Measurements from ENCODE around the gene PTPRB.

DNA sequence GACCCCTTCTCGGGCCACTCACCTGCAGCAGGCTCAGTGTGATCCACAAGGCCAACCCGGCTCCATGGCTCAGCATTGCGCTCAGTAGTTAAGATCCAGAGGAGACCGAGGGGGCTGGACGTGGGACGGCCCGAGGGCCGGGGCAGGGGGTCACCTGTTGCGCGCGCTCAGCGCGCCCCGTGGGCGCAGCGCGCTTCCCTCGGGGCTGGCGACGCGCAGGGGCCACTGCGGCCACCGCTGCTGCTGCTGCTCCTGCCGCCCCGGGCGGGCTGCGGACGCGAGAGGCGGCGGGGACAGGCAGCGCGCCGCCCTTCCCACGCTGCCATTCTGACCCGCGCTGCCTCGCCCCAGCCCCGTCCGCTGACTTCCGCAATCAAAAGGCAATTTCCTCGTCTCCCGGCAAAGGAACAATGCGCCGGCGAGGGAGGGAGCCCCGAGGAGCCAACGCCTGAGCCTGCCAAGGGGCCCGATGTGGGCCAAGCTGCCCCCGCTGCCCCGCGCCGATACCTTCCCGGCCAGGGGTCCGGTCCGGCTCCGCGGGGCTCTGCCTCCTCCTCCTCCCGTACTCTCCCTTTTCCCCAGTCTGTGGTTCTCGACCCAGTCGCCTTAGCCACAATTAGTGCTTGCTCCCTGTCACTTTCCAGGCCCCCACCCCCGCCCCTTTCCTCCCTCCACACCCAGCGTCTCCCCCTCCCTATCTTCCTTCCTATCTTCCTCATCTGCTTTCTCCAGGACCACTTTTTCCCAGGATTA is 27.3 kb downstream of the PTPRB start:
- TF ChIP-seq BHLHE40 (IDR thresholded peaks at IDR 0.05; ENCODE audit: borderline replicate concordance) (no peak), ZNF384 (IDR thresholded peaks at IDR 0.05) (no peak), ELF4 (IDR thresholded peaks at IDR 0.05) (no peak), FOXA1 (IDR thresholded peaks at IDR 0.05) (no peak), TARDBP (IDR thresholded peaks at IDR 0.05) (no peak), ARNT (IDR thresholded peaks at IDR 0.05) (no peak), FOXM1 (IDR thresholded peaks at IDR 0.05; ENCODE audit: borderline replicate concordance) (no peak), SUZ12 (IDR thresholded peaks at IDR 0.05) (no peak), LEF1 (IDR thresholded peaks at IDR 0.05; ENCODE audit: borderline replicate concordance) (no peak), NFRKB (IDR thresholded peaks at IDR 0.05) (no peak), CTBP1 (IDR thresholded peaks at IDR 0.05; ENCODE audit: borderline replicate concordance) (no peak)
- TF ChIP-seq, protein P1, sequence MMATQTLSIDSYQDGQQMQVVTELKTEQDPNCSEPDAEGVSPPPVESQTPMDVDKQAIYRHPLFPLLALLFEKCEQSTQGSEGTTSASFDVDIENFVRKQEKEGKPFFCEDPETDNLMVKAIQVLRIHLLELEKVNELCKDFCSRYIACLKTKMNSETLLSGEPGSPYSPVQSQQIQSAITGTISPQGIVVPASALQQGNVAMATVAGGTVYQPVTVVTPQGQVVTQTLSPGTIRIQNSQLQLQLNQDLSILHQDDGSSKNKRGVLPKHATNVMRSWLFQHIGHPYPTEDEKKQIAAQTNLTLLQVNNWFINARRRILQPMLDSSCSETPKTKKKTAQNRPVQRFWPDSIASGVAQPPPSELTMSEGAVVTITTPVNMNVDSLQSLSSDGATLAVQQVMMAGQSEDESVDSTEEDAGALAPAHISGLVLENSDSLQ (IDR thresholded peaks at IDR 0.05), result no peak

All from HEK293T (cell line).